Measurements from ENCODE around the gene MTPN.

MTPN gene

DNA sequence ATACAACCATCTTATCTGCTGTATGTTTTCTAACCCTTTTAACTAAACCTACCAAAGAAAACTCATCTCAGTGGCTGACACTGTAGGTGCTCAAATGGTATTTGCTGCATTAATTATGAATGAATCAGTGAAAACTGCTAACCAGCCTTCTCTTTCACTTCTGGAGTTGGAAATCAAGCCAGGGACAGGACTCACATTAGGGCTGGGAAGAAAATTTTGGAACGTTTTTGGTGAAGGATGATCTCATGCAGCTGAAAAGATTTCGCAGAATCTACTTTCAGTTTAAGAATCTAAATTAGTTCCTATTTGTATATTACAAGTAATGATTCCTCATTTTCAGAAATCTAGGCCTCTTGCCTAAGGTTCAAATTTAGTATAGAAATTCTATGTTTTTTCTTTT, 12.9 kb downstream of the MTPN start:
- TF ChIP-seq CTCF (IDR thresholded peaks at IDR 0.05; ENCODE audit: insufficient read depth, low read length, poor library complexity, severe bottlenecking), result no peak
- H3K27me3 ChIP-seq (replicated peaks; ENCODE audit: control insufficient read depth, insufficient read depth, low read length), result no peaks in the 10 kb centered on the region
- no peak for DNase-seq (ENCODE audit: extremely low read depth, insufficient read length)
- H3K4me3 ChIP-seq (replicated peaks; ENCODE audit: low read depth, low read length), result no peak overlapping the region
- no peaks in the 10 kb centered on the region for H3K36me3 ChIP-seq (ENCODE audit: control insufficient read depth, insufficient read depth, low read length)

GRCh38 chr7:135962802-135963201, 14.4 kb downstream of the MTPN start:
- H3K36me3 ChIP-seq (ENCODE audit: control insufficient read depth, insufficient read depth, low read length), result no peaks in the 10 kb centered on the region
- H3K27me3 ChIP-seq (replicated peaks; ENCODE audit: control insufficient read depth, insufficient read depth, low read length), result no peaks in the 10 kb centered on the region
- H3K4me3 ChIP-seq (replicated peaks; ENCODE audit: low read depth, low read length), result no peak overlapping the region
- no peak for TF ChIP-seq CTCF (IDR thresholded peaks at IDR 0.05; ENCODE audit: insufficient read depth, low read length, poor library complexity, severe bottlenecking)
- no peak for DNase-seq (ENCODE audit: extremely low read depth, insufficient read length)

DNA sequence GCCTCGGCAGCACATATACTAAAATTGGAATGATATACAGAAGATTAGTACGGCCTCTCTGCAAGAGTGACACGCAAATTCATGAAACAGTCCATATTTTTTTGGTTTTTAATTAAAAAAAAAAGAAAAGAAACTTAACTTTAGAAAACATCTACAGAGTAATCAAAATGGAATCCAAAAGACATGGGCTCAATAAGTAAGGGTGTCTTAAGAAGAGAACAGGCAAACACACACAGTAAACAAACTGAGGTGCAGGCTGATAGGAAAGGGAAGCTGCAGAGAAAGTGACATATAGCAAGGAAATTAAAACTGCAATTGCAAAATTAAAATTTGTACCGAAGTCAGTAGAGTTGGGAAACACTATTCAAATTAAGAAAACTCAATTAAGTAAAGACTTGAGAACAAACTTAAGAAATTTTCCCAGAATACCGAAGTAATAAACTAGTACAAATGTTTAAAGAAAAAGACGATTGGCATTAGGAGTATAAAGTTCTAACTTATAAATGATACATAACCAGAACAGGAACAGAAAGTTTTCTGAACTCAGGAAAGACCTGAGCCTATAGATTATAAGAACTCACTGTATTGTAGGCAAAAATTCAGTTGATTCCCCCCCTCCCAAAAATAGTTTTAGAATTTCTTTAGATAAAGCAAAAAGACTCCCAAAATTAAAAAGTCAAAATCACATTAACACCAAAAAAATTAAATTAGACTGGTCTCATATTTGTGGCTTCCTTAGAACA, 16.3 kb downstream of the MTPN start:
- DNase-seq (ENCODE audit: extremely low read depth, insufficient read length), result no peak
- Histone ChIP-seq H3K27me3 (replicated peaks; ENCODE audit: control insufficient read depth, insufficient read depth, low read length) (no peaks in the 10 kb centered on the region), H3K36me3 (ENCODE audit: control insufficient read depth, insufficient read depth, low read length) (peaks cover 3% of the 10 kb centered on the region), H3K4me3 (replicated peaks; ENCODE audit: low read depth, low read length) (no peak overlapping the region)
- no peak for TF ChIP-seq CTCF (IDR thresholded peaks at IDR 0.05; ENCODE audit: insufficient read depth, low read length, poor library complexity, severe bottlenecking)

DNA sequence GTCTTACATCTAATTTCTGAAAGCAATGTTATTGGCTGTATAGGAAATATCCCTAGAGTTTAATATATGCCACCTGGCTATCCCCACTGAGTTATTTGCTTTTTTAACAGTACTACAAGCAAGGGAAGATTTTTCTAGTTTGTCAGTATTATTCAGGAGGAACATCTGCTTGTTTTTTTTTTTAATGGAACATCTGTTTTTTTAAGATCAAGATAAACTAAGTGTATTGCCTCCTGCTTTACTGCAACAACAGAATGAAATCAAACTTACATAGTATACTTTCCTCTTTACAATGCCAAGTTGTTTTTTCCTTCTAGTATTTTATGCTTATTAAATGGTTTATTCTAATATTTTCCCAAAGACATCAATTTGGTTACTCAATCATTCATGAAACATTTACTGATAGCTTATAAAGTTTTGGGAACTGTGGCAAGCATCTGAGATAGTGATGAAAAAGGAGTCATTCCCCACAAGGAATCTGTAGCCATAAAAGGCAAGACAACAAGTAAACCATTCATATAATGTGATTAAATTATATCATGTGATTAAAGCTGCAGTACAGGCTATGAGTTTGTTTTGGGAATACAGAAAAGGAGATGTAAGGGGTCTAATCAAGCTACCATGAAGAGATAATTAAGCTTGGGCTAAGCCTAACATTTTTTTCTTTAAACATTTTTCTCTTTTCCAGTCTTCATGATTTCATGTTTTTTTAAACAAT, 17.4 kb downstream of the MTPN start:
- Histone ChIP-seq H3K4me3 (replicated peaks; ENCODE audit: low read depth, low read length) (no peak overlapping the region), H3K27me3 (replicated peaks; ENCODE audit: control insufficient read depth, insufficient read depth, low read length) (no peaks in the 10 kb centered on the region), H3K36me3 (ENCODE audit: control insufficient read depth, insufficient read depth, low read length) (peaks cover 3% of the 10 kb centered on the region)
- DNase-seq (ENCODE audit: extremely low read depth, insufficient read length), result no peak
- TF ChIP-seq CTCF (IDR thresholded peaks at IDR 0.05; ENCODE audit: insufficient read depth, low read length, poor library complexity, severe bottlenecking), result no peak

DNA sequence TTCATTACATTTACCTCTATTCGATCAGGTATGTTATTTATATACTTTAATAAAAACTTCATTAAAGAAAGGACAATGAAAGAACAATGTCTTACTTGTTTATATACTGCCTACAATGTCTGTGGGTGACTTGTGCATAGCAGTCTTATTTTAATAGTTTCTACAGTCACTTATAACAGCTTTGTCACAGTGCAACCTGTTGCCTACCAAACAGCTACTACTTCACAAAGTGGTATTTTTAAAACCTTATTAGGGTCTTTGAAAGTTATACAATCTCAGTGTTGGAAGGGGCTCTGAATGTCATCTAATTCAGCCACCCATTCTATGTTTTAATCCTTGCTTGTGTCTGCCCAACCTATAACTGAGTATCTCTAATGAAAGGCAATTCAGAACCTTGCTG, 19.0 kb downstream of the MTPN start:
- DNase-seq (ENCODE audit: extremely low read depth, insufficient read length), result no peak
- no peaks in the 10 kb centered on the region for H3K27me3 ChIP-seq (replicated peaks; ENCODE audit: control insufficient read depth, insufficient read depth, low read length)
- H3K4me3 ChIP-seq (replicated peaks; ENCODE audit: low read depth, low read length), result no peak overlapping the region
- TF ChIP-seq CTCF (IDR thresholded peaks at IDR 0.05; ENCODE audit: insufficient read depth, low read length, poor library complexity, severe bottlenecking), result no peak
- H3K36me3 ChIP-seq (ENCODE audit: control insufficient read depth, insufficient read depth, low read length), result peaks cover 3% of the 10 kb centered on the region
